K562 (cell line): ENCODE results near the gene PPP4R1. TPM values are rescaled to one million over a fixed set of nuclear protein-coding genes. Genes with fewer than 3 reads are reported as not detected.

Experiments
- CEBPG ChIP-seq, 3 experiments: fragments of 200-800 bp in 1 of 3; sonication (Bioruptor generic) in 1 of 3; sonication (generic) in 1 of 3; formaldehyde crosslinking in 1 of 3; IDR thresholded peaks in 2 of 3; conservative IDR thresholded peaks in 1 of 3; 2 replicates each; pipeline versions ENCODE4 v1.6.1 to v1.8.0; 2016 to 2022; ENCODE audit warnings: missing compliant biosample characterization in 2 of 3, missing genetic modification characterization in 2 of 3, mild to moderate bottlenecking in 1 of 3, missing genetic modification reagents in 1 of 3
- CHAMP1 ChIP-seq: fragments of 450-650 bp; IDR thresholded peaks from 2 replicates; pipeline ENCODE4 v1.6.1; 2016; ENCODE audit warnings: mild to moderate bottlenecking
- FOS ChIP-seq: IDR thresholded peaks from 3 replicates; pipeline ENCODE4 v1.6.1; 2011; ENCODE audit not compliant: insufficient read length; ENCODE audit errors: extremely low read depth
- MAZ ChIP-seq, 2 experiments: fragments of 450-650 bp in 1 of 2; sonication (generic) in 1 of 2; formaldehyde crosslinking; IDR thresholded peaks in 1 of 2; conservative IDR thresholded peaks in 1 of 2; 2 replicates each; pipeline versions ENCODE4 v1.4.0 to v1.5.0; 2020; ENCODE audit warnings: mild to moderate bottlenecking in 1 of 2, missing genetic modification reagents in 1 of 2
- MGA ChIP-seq: fragments of 450-650 bp; IDR thresholded peaks from 2 replicates; pipeline ENCODE4 v1.6.1; 2016; ENCODE audit warnings: mild to moderate bottlenecking, moderate library complexity
- NRF1 ChIP-seq, 2 experiments: fragments of 450-650 bp; IDR thresholded peaks in 1 of 2; conservative IDR thresholded peaks in 1 of 2; 2 replicates each; pipeline ENCODE4 v1.6.1; 2014; ENCODE audit warnings: mild to moderate bottlenecking in 2 of 2
- POLR2AphosphoS2 ChIP-seq: IDR thresholded peaks from 2 replicates; pipeline ENCODE4 v1.6.1; 2012; ENCODE audit warnings: low read length, improper control_type of control experiment
- RFX5 ChIP-seq: IDR thresholded peaks from 2 replicates; pipeline ENCODE4 v1.6.1; 2011; ENCODE audit warnings: low read depth, mild to moderate bottlenecking, improper control_type of control experiment, low read length
- SIX5 ChIP-seq, 2 experiments: IDR thresholded peaks; 2 replicates each; pipeline ENCODE4 v1.6.1; 2011; ENCODE audit warnings: low read length in 2 of 2, borderline replicate concordance in 1 of 2, low read depth in 1 of 2, mild to moderate bottlenecking in 1 of 2, moderate library complexity in 1 of 2; ENCODE audit not compliant: insufficient read depth in 1 of 2
- SMAD4 ChIP-seq: fragments of 250-450 bp; sonication (Bioruptor Pico); conservative IDR thresholded peaks from 2 replicates; pipeline ENCODE4 v1.8.0; 2021; ENCODE audit warnings: inconsistent platforms, mild to moderate bottlenecking, moderate library complexity
- polyA plus RNA-seq, 8 experiments: library from polyadenylated mRNA; depleted of rRNA in 4 of 8; stranded (reverse) in 5 of 8; unstranded in 3 of 8; fragments of >200 nt; fragmentation: Nextera tagmentation in 2 of 8; fragmentation: Illumina TruSeq in 1 of 8; extraction: Ambion mirVana in 2 of 8; extraction: Trizol in 1 of 8; gene quantifications; 2 replicates each; pipeline versions ENCODE4 v1.2.1 to v1.2.3, GENCODE V29; 2011 to 2014; ENCODE audit warnings: inconsistent platforms in 1 of 8, missing spikeins in 1 of 8
- total RNA-seq, 7 experiments: library from RNA; depleted of rRNA in 6 of 7; stranded (reverse); fragments of >200 nt in 6 of 7; fragmentation: Illumina TruSeq in 2 of 7; extraction: Trizol in 2 of 7; gene quantifications; 2 replicates each; pipeline versions ENCODE4 v1.2.1 to v1.2.3, GENCODE V29; 2011 to 2021; ENCODE audit warnings: low replicate concordance in 1 of 7
- TF ChIP-seq, protein P1 (sequence below): sonication (generic); formaldehyde crosslinking; IDR thresholded peaks from 2 replicates; pipeline ENCODE4 v1.8.1; 2022; ENCODE audit warnings: missing genetic modification reagents

PPP4R1 gene
- total and polyA plus RNA-seq, 9 of the 15 experiments (the other 6 are each of a cell fraction or from before 2014, with no cell fraction given): 23.5 to 136 (median 84.5) TPM

GRCh38 chr18:9575558-9575957 lies 38.8 kb downstream of the PPP4R1 start (continued):
- no peak for TF ChIP-seq MGA
- TF ChIP-seq FOS: no peak
- no peak for TF ChIP-seq NRF1 (conservative IDR thresholded peaks at IDR 0.05 in 1 of 2, IDR thresholded peaks at IDR 0.05 in 1 of 2)
- TF ChIP-seq POLR2AphosphoS2: no peak
- TF ChIP-seq SMAD4: no peak
- TF ChIP-seq CEBPG (CRISPR knock-in tag; IDR thresholded peaks at IDR 0.05): no peak
- TF ChIP-seq CEBPG (tag; conservative IDR thresholded peaks at IDR 0.05 in 1 of 2, IDR thresholded peaks at IDR 0.05 in 1 of 2): peak; percentile 75 to 81; a peak in 3 of 4 replicates
- TF ChIP-seq SIX5 (IDR thresholded peaks at IDR 0.05; ENCODE audit: borderline replicate concordance in 1 of 2, insufficient read depth in 1 of 2, low read depth in 1 of 2, low read length in 2 of 2): no peak
- no peak for TF ChIP-seq MAZ (CRISPR knock-in tag; conservative IDR thresholded peaks at IDR 0.05 in 1 of 2, IDR thresholded peaks at IDR 0.05 in 1 of 2)
- TF ChIP-seq, protein P1, sequence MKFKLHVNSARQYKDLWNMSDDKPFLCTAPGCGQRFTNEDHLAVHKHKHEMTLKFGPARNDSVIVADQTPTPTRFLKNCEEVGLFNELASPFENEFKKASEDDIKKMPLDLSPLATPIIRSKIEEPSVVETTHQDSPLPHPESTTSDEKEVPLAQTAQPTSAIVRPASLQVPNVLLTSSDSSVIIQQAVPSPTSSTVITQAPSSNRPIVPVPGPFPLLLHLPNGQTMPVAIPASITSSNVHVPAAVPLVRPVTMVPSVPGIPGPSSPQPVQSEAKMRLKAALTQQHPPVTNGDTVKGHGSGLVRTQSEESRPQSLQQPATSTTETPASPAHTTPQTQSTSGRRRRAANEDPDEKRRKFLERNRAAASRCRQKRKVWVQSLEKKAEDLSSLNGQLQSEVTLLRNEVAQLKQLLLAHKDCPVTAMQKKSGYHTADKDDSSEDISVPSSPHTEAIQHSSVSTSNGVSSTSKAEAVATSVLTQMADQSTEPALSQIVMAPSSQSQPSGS (CRISPR knock-in tag): no peak
- 0 out of 2 replicates have a peak, but pooled peaks have one; percentile 30 for TF ChIP-seq CHAMP1
- TF ChIP-seq RFX5: peak; percentile 54; the same call in 1 of the 2 replicates
